ENCODE results near the gene MET. TPM values are rescaled to one million over a fixed set of nuclear protein-coding genes. Genes with fewer than 3 reads are reported as not detected.

MET gene
- total RNA-seq, 1 donor from 2014 or later: 23.6 TPM

- peaks cover 12% of the 10 kb centered on the region for H3K36me3 Mint-ChIP-seq (ENCODE audit: low read depth)
Measured at GRCh38 chr7:116736927-116737715, 65.1 kb downstream of the MET start.

GRCh38 chr7:116738378-116738777 lies 66.4 kb downstream of the MET start:
- Mint-ChIP-seq H3K27ac (ENCODE audit: unreplicated experiment) (no peak overlapping the region), H3K27me3 (ENCODE audit: low read depth) (no peaks in the 10 kb centered on the region), H3K9me3 (ENCODE audit: low read depth) (no peaks in the 10 kb centered on the region), H3K4me1 (ENCODE audit: low read depth) (peaks cover 26% of the 10 kb centered on the region), H3K36me3 (ENCODE audit: low read depth) (peaks cover 14% of the 10 kb centered on the region), H3K4me3 (ENCODE audit: unreplicated experiment) (no peak overlapping the region)
- TF ChIP-seq CTCF (IDR thresholded peaks at IDR 0.05): no peak
- no peak for DNase-seq (ENCODE audit: low spot score)

More at GRCh38 chr7:116736927-116737715, 65.1 kb downstream of the MET start:
- Mint-ChIP-seq H3K4me1 (ENCODE audit: low read depth) (peaks cover 26% of the 10 kb centered on the region), H3K27ac (ENCODE audit: unreplicated experiment) (no peak overlapping the region), H3K27me3 (ENCODE audit: low read depth) (no peaks in the 10 kb centered on the region), H3K9me3 (ENCODE audit: low read depth) (no peaks in the 10 kb centered on the region), H3K4me3 (ENCODE audit: unreplicated experiment) (no peak overlapping the region)
- TF ChIP-seq CTCF (IDR thresholded peaks at IDR 0.05): no peak
- DNase-seq (ENCODE audit: low spot score): no peak

GRCh38 chr7:116739307-116739706 lies 67.3 kb downstream of the MET start:
- Mint-ChIP-seq H3K27ac (ENCODE audit: unreplicated experiment) (no peak overlapping the region), H3K36me3 (ENCODE audit: low read depth) (peaks cover 17% of the 10 kb centered on the region), H3K9me3 (ENCODE audit: low read depth) (no peaks in the 10 kb centered on the region), H3K27me3 (ENCODE audit: low read depth) (no peaks in the 10 kb centered on the region), H3K4me3 (ENCODE audit: unreplicated experiment) (no peak overlapping the region), H3K4me1 (ENCODE audit: low read depth) (peaks cover 21% of the 10 kb centered on the region)
- DNase-seq (ENCODE audit: low spot score): no peak
- TF ChIP-seq CTCF (IDR thresholded peaks at IDR 0.05): no peak

GRCh38 chr7:116740231-116740630 lies 68.2 kb downstream of the MET start:
- peaks cover 21% of the 10 kb centered on the region for H3K4me1 Mint-ChIP-seq (ENCODE audit: low read depth)
- no peaks in the 10 kb centered on the region for H3K9me3 Mint-ChIP-seq (ENCODE audit: low read depth)

More at GRCh38 chr7:116740231-116740630, 68.2 kb downstream of the MET start:
- no peak for DNase-seq (ENCODE audit: low spot score)
- Mint-ChIP-seq H3K36me3 (ENCODE audit: low read depth) (peaks cover 21% of the 10 kb centered on the region), H3K27me3 (ENCODE audit: low read depth) (no peaks in the 10 kb centered on the region), H3K27ac (ENCODE audit: unreplicated experiment) (no peak overlapping the region), H3K4me3 (ENCODE audit: unreplicated experiment) (no peak overlapping the region)
- TF ChIP-seq CTCF (IDR thresholded peaks at IDR 0.05): no peak

Measured in chondrocyte (in vitro differentiated cells).